GM19324 (cell line): Measurements from ENCODE around the gene ABCC4.

Experiments
- ATAC-seq: cut with Tn5 transposase; IDR thresholded peaks from one replicate; pipeline ENCODE4 v1.9.1; 2021; ENCODE audit warnings: mild to moderate bottlenecking, moderate library complexity; ENCODE audit not compliant: unreplicated experiment, low FRiP score

ABCC4 gene

GRCh38 chr13:95301183-95301967, at the start of gene ABCC4:
TSS of gene ABCC4 (minus strand) at chr13:95301451. CDS start at chr13:95301314, 137 bp downstream.
- ATAC-seq: peak; percentile 97

GRCh38 chr13:95349267-95349666, 48.0 kb upstream of the ABCC4 start:
- no peak for ATAC-seq

- ATAC-seq: no peak
Observed at GRCh38 chr13:95343944-95344343, 42.7 kb upstream of the ABCC4 start.

- no peak for ATAC-seq
Observed at GRCh38 chr13:95341441-95341840, 40.2 kb upstream of the ABCC4 start.

GRCh38 chr13:95338905-95339304, 37.7 kb upstream of the ABCC4 start:
- no peak for ATAC-seq

GRCh38 chr13:95337597-95337996, 36.3 kb upstream of the ABCC4 start:
- ATAC-seq: no peak

- no peak for ATAC-seq
Observed at GRCh38 chr13:95335667-95336066, 34.4 kb upstream of the ABCC4 start.

GRCh38 chr13:95328386-95328785, 27.1 kb upstream of the ABCC4 start:
- ATAC-seq: no peak

GRCh38 chr13:95327190-95327589, 25.9 kb upstream of the ABCC4 start:
- no peak for ATAC-seq

- no peak for ATAC-seq
Observed at GRCh38 chr13:95326695-95327094, 25.4 kb upstream of the ABCC4 start.

- no peak for ATAC-seq
Observed at GRCh38 chr13:95325485-95325884, 24.2 kb upstream of the ABCC4 start.

GRCh38 chr13:95323930-95324662, 22.8 kb upstream of the ABCC4 start:
- no peak for ATAC-seq

- ATAC-seq: no peak
Observed at GRCh38 chr13:95319551-95320274, 18.5 kb upstream of the ABCC4 start.

- no peak for ATAC-seq
Observed at GRCh38 chr13:95317039-95317989, 16.1 kb upstream of the ABCC4 start.

- no peak for ATAC-seq
Observed at GRCh38 chr13:95315752-95316151, 14.5 kb upstream of the ABCC4 start.

- ATAC-seq: no peak
Observed at GRCh38 chr13:95307507-95307906, 6.3 kb upstream of the ABCC4 start.

- ATAC-seq: no peak
Observed at GRCh38 chr13:95304453-95304852, 3.2 kb upstream of the ABCC4 start.

GRCh38 chr13:95301968-95302393, 730 bp upstream of the ABCC4 start:
- ATAC-seq: no peak

GRCh38 chr13:95300625-95301182, 547 bp downstream of the ABCC4 start:
- peak; percentile 52 for ATAC-seq
